GM12891 (cell line): Measurements from ENCODE around the gene CALCOCO2.

Experiments
- POLR2A ChIP-seq: IDR thresholded peaks from 2 replicates; pipeline ENCODE4 v1.6.1; 2011; ENCODE audit warnings: low read depth, low read length, control low read depth
- SPI1 ChIP-seq: IDR thresholded peaks from 2 replicates; pipeline ENCODE4 v1.6.1; 2011; ENCODE audit warnings: low read depth, low read length, control low read depth

- TF ChIP-seq POLR2A, result no peak
- no peak for TF ChIP-seq SPI1
These were observed 681 bp downstream of the CALCOCO2 start for GRCh38 chr17:48831549-48831883.
